ENCODE measurements around the gene SH3GLB1.

DNA sequence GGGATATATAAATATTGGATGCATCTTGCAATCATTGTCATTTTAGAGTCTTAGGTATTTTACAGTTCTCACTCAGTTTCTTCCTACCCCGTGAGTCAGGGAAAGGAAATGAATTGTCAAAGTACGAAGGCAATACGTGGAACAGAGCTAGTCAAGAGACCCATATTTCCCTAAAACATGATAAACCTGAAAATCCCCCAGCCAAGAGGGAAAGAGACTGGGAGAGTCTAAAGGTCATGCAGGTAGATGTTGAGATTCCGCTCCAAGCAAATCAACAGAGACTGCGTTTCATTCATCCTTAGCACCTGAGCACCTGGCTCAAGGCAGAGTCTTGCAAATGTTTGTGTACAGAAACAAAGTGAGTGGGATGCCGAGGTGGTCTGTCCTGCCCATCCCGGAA lies 58.0 kb downstream of the SH3GLB1 start:
- TF ChIP-seq, protein P1, sequence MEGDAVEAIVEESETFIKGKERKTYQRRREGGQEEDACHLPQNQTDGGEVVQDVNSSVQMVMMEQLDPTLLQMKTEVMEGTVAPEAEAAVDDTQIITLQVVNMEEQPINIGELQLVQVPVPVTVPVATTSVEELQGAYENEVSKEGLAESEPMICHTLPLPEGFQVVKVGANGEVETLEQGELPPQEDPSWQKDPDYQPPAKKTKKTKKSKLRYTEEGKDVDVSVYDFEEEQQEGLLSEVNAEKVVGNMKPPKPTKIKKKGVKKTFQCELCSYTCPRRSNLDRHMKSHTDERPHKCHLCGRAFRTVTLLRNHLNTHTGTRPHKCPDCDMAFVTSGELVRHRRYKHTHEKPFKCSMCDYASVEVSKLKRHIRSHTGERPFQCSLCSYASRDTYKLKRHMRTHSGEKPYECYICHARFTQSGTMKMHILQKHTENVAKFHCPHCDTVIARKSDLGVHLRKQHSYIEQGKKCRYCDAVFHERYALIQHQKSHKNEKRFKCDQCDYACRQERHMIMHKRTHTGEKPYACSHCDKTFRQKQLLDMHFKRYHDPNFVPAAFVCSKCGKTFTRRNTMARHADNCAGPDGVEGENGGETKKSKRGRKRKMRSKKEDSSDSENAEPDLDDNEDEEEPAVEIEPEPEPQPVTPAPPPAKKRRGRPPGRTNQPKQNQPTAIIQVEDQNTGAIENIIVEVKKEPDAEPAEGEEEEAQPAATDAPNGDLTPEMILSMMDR (IDR thresholded peaks at IDR 0.05; ENCODE audit: poor library complexity) = no peak
- no peak for TF ChIP-seq EZH2phosphoT487 (IDR thresholded peaks at IDR 0.05; ENCODE audit: low read depth, severe bottlenecking, unreplicated experiment)

Data from hepatocyte (in vitro differentiated cells).